22Rv1 (cell line): ENCODE data around the gene MKLN1.

Source experiments
- CTCF ChIP-seq: fragments of 450-650 bp; IDR thresholded peaks from 2 replicates; pipeline ENCODE4 v1.5.1; 2017; ENCODE audit warnings: mild to moderate bottlenecking
- ZFX ChIP-seq: fragments of 450-650 bp; IDR thresholded peaks from 2 replicates; pipeline ENCODE4 v1.6.1; 2017; ENCODE audit warnings: antibody characterized with exemption, borderline replicate concordance

- no peak for TF ChIP-seq CTCF
- no peak for TF ChIP-seq ZFX
These were observed 205.5 kb downstream of the MKLN1 start for GRCh38 chr7:131533151-131533559.
